NOMO-1 (cell line): Measurements from ENCODE around the gene CBX6.

ENCODE experiments used
- DNase-seq, 2 experiments: peaks; one replicate each; lab custom pipeline; 2025; ENCODE audit not compliant: unreplicated experiment in 2 of 2; lab: John Stamatoyannopoulos, UW

CBX6 gene

GRCh38 chr22:38823637-38824036 is 48.4 kb downstream of the CBX6 start:
- DNase-seq, result no peak

GRCh38 chr22:38823076-38823475 is 48.9 kb downstream of the CBX6 start:
- no peak for DNase-seq

- DNase-seq, result no peak
Observed at GRCh38 chr22:38820020-38820419, 52.0 kb downstream of the CBX6 start.

- DNase-seq, result no peak
Observed at GRCh38 chr22:38819387-38819940, 52.6 kb downstream of the CBX6 start.

- DNase-seq, result no peak
Observed at GRCh38 chr22:38817196-38817595, 54.8 kb downstream of the CBX6 start.

- DNase-seq, result no peak
Observed at GRCh38 chr22:38815842-38816241, 56.2 kb downstream of the CBX6 start.
